H9 (cell line): Measurements from ENCODE around the gene ANK3. TPM values are rescaled to one million over a fixed set of nuclear protein-coding genes. Genes with fewer than 3 reads are reported as not detected.

Experiments
- DNase-seq: peaks from one replicate; pipeline ENCODE4 v3.0.0-alpha.2; 2017
- H2AFZ ChIP-seq: one replicate; pipeline ENCODE4 v1.6.1; 2013; ENCODE audit warnings: mild to moderate bottlenecking, low read length, control low read depth, moderate library complexity
- H2AK5ac ChIP-seq: 2 replicates; pipeline ENCODE4 v1.6.1; 2013; ENCODE audit warnings: low read length, control low read depth, mixed read lengths; ENCODE audit not compliant: insufficient read length
- H2BK120ac ChIP-seq: one replicate; pipeline ENCODE4 v1.6.1; 2013; ENCODE audit warnings: low read depth, mild to moderate bottlenecking, low read length, control low read depth, inconsistent platforms; ENCODE audit not compliant: poor library complexity, severe bottlenecking
- H2BK12ac ChIP-seq: 2 replicates; pipeline ENCODE4 v1.6.1; 2013; ENCODE audit warnings: low read length, control low read depth, mixed read lengths, low read depth; ENCODE audit not compliant: insufficient read length
- H2BK15ac ChIP-seq: 2 replicates; pipeline ENCODE4 v1.6.1; 2013; ENCODE audit warnings: low read depth, low read length, control low read depth
- H2BK20ac ChIP-seq: one replicate; pipeline ENCODE4 v1.6.1; 2013; ENCODE audit warnings: low read depth, mild to moderate bottlenecking, low read length, control low read depth, inconsistent platforms; ENCODE audit not compliant: poor library complexity, severe bottlenecking
- H2BK5ac ChIP-seq: 2 replicates; pipeline ENCODE4 v1.6.1; 2013; ENCODE audit warnings: low read length, control low read depth, mixed read lengths; ENCODE audit not compliant: insufficient read length
- H3K14ac ChIP-seq: 2 replicates; pipeline ENCODE4 v1.6.1; 2013; ENCODE audit warnings: low read length, control low read depth; ENCODE audit not compliant: insufficient read depth
- H3K18ac ChIP-seq: 2 replicates; pipeline ENCODE4 v1.6.1; 2013; ENCODE audit warnings: low read depth, mild to moderate bottlenecking, mixed read lengths, low read length, control low read depth; ENCODE audit not compliant: insufficient read length
- H3K23ac ChIP-seq: 2 replicates; pipeline ENCODE4 v1.6.1; 2013; ENCODE audit warnings: low read length, control low read depth, mixed read lengths, low read depth; ENCODE audit not compliant: insufficient read length
- H3K23me2 ChIP-seq: 2 replicates; pipeline ENCODE4 v1.6.1; 2013; ENCODE audit warnings: low read depth, mild to moderate bottlenecking, mixed read lengths, low read length, control low read depth; ENCODE audit not compliant: insufficient read length, poor library complexity, severe bottlenecking
- H3K27ac ChIP-seq: 2 replicates; pipeline ENCODE4 v1.5.1; 2013; ENCODE audit warnings: low read length, control low read depth, mixed read lengths, low read depth; ENCODE audit not compliant: insufficient read length
- H3K27me3 ChIP-seq: 2 replicates; pipeline ENCODE4 v1.6.1; 2013; ENCODE audit warnings: low read length, control low read depth, inconsistent platforms; ENCODE audit not compliant: insufficient read depth
- H3K4ac ChIP-seq: 2 replicates; pipeline ENCODE4 v1.6.1; 2013; ENCODE audit warnings: low read depth, mild to moderate bottlenecking, control low read depth, inconsistent platforms, low read length, moderate library complexity
- H3K4me1 ChIP-seq: 2 replicates; pipeline ENCODE4 v1.6.1; 2013; ENCODE audit warnings: low read length, control low read depth, inconsistent platforms; ENCODE audit not compliant: insufficient read depth
- H3K4me2 ChIP-seq: 2 replicates; pipeline ENCODE4 v1.6.1; 2013; ENCODE audit warnings: low read length, control low read depth, mixed read lengths; ENCODE audit not compliant: insufficient read length, insufficient read depth
- H3K56ac ChIP-seq: 2 replicates; pipeline ENCODE4 v1.6.1; 2013; ENCODE audit warnings: low read depth, mild to moderate bottlenecking, mixed read lengths, low read length, control low read depth; ENCODE audit not compliant: insufficient read length
- H3K79me1 ChIP-seq: 2 replicates; pipeline ENCODE4 v1.6.1; 2013; ENCODE audit warnings: low read depth, mild to moderate bottlenecking, moderate library complexity, low read length, control low read depth, inconsistent platforms; ENCODE audit not compliant: insufficient read depth, poor library complexity, severe bottlenecking
- H3K79me2 ChIP-seq: 2 replicates; pipeline ENCODE4 v1.6.1; 2013; ENCODE audit warnings: low read length, control low read depth, inconsistent platforms; ENCODE audit not compliant: insufficient read depth
- H3K9ac ChIP-seq: 2 replicates; pipeline ENCODE4 v1.6.1; 2013; ENCODE audit warnings: low read length, control low read depth, mixed read lengths; ENCODE audit not compliant: insufficient read length; ENCODE audit errors: extremely low read depth
- H3K9me3 ChIP-seq: one replicate; pipeline ENCODE4 v1.6.1; 2013; ENCODE audit warnings: low read depth, low read length, inconsistent platforms; ENCODE audit not compliant: control insufficient read depth
- H3T11ph ChIP-seq: one replicate; pipeline ENCODE4 v1.6.1; 2013; ENCODE audit warnings: mild to moderate bottlenecking, low read length, control low read depth, inconsistent platforms
- H4K20me1 ChIP-seq: one replicate; pipeline ENCODE4 v1.6.1; 2013; ENCODE audit not compliant: control insufficient read depth, insufficient read length, insufficient read depth
- H4K5ac ChIP-seq: 2 replicates; pipeline ENCODE4 v1.6.1; 2013; ENCODE audit warnings: low read depth, mild to moderate bottlenecking, mixed read lengths, low read length, control low read depth; ENCODE audit not compliant: insufficient read length
- H4K8ac ChIP-seq: replicated peaks from 2 replicates; pipeline ENCODE4 v1.6.1; 2013; ENCODE audit warnings: low read length, control low read depth, mixed read lengths, low read depth; ENCODE audit not compliant: insufficient read length
- H4K91ac ChIP-seq: 2 replicates; pipeline ENCODE4 v1.6.1; 2013; ENCODE audit warnings: low read depth, mild to moderate bottlenecking, moderate library complexity, mixed read lengths, low read length, control low read depth; ENCODE audit not compliant: insufficient read length
- H3K27ac Mint-ChIP-seq, 3 experiments: 2 replicates in 2 of 3; 3 replicates in 1 of 3; pipeline ENCODE4 v1.8.0; 2020 to 2021; ENCODE audit warnings: mixed read lengths in 3 of 3, mild to moderate bottlenecking in 1 of 3, moderate library complexity in 1 of 3
- H3K27me3 Mint-ChIP-seq: 2 replicates; pipeline ENCODE4 v1.8.0; 2021; ENCODE audit warnings: low read depth, mild to moderate bottlenecking, moderate library complexity, mixed read lengths
- H3K36me3 Mint-ChIP-seq, 3 experiments: 2 replicates in 2 of 3; 3 replicates in 1 of 3; pipeline ENCODE4 v1.8.0; 2020 to 2021; ENCODE audit warnings: low read depth in 3 of 3, mixed read lengths in 3 of 3; ENCODE audit not compliant: insufficient read depth in 1 of 3
- H3K4me1 Mint-ChIP-seq, 2 experiments: 2 replicates each; pipeline ENCODE4 v1.8.0; 2020; ENCODE audit warnings: mixed read lengths in 2 of 2
- H3K4me3 Mint-ChIP-seq, 2 experiments: 2 replicates in 1 of 2; 3 replicates in 1 of 2; pipeline ENCODE4 v1.8.0; 2020 to 2021; ENCODE audit warnings: mild to moderate bottlenecking in 2 of 2, mixed read lengths in 2 of 2, moderate library complexity in 1 of 2
- H3K9me3 Mint-ChIP-seq, 2 experiments: 2 replicates in 1 of 2; 3 replicates in 1 of 2; pipeline ENCODE4 v1.8.0; 2020; ENCODE audit warnings: mild to moderate bottlenecking in 2 of 2, mixed read lengths in 2 of 2, moderate library complexity in 1 of 2
- CTCF ChIP-seq: fragments of 200-600 bp; sonication (generic); conservative IDR thresholded peaks from 3 replicates; pipeline ENCODE4 v1.8.0; 2021; ENCODE audit warnings: antibody characterized with exemption, mild to moderate bottlenecking
- WGBS: extraction: QIAGEN DNeasy Blood & Tissue Kit; methylation state at CpG from one replicate; pipeline ENCODE4 v1.1.7; 2013; ENCODE audit warnings: missing lambda C conversion rate, low lambda C conversion rate, mixed read lengths; ENCODE audit not compliant: insufficient read length; ENCODE audit errors: extremely low coverage; 5-methylcytosine and 5-hydroxymethylcytosine counted together
- total RNA-seq: library from RNA; stranded (reverse); gene quantifications from 2 replicates; pipeline ENCODE4 v1.2.1, GENCODE V29; 2021

ANK3 gene
- total RNA-seq, 1 experiment from 2014 or later, result 59.6 TPM

- H4K8ac ChIP-seq, result no peak overlapping the region
- no peak for DNase-seq
- Mint-ChIP-seq H3K4me1 (no peaks in the 10 kb centered on the region), H3K27ac (no peak overlapping the region), H3K9me3 (no peaks in the 10 kb centered on the region), H3K36me3 (peaks cover 2 to 37% (median 31%) of the 10 kb centered on the region in 3 experiments; a peak in 6 of 7 replicates), H3K4me3 (no peak overlapping the region), H3K27me3 (no peaks in the 10 kb centered on the region)
- H2BK12ac ChIP-seq, result no peak overlapping the region
- no peak overlapping the region for H2AFZ ChIP-seq
- no peak overlapping the region for H2AK5ac ChIP-seq
- no peaks in the 10 kb centered on the region for H3K79me1 ChIP-seq
- H3K79me2 ChIP-seq, result no peaks in the 10 kb centered on the region
- H2BK120ac ChIP-seq, result no peak overlapping the region
- H4K91ac ChIP-seq, result no peak overlapping the region
- H2BK15ac ChIP-seq, result no peak overlapping the region
- no peak overlapping the region for H3K9ac ChIP-seq
- H3K56ac ChIP-seq, result no peak overlapping the region
- no peak overlapping the region for H3K23ac ChIP-seq
- no peak overlapping the region for H2BK20ac ChIP-seq
- H3K27ac ChIP-seq, result no peak overlapping the region
- no peaks in the 10 kb centered on the region for H4K20me1 ChIP-seq
- H3K4ac ChIP-seq, result no peak overlapping the region
- H2BK5ac ChIP-seq, result no peak overlapping the region
- no peaks in the 10 kb centered on the region for H3K27me3 ChIP-seq
- no peak overlapping the region for H3K4me2 ChIP-seq
- no peak overlapping the region for H4K5ac ChIP-seq
- no peak overlapping the region for H3K18ac ChIP-seq
- TF ChIP-seq CTCF, result no peak
- no peaks in the 10 kb centered on the region for H3K23me2 ChIP-seq
- no peak overlapping the region for H3K14ac ChIP-seq
- H3K4me1 ChIP-seq, result no peaks in the 10 kb centered on the region
- WGBS, result no CpG with 5 or more reads among the region's 11 CpGs
- H3T11ph ChIP-seq, result no peak overlapping the region
- H3K9me3 ChIP-seq, result no peaks in the 10 kb centered on the region
Observed at GRCh38 chr10:60073781-60074656, 315.7 kb downstream of the ANK3 start.
